ENCODE data around the gene TEK. TPM values are rescaled to one million over a fixed set of nuclear protein-coding genes. Genes with fewer than 3 reads are reported as not detected.

TEK gene
- total and polyA plus RNA-seq, 9 of the 15 experiments (the other 6 are each of a cell fraction or from before 2014, with no cell fraction given): 0.03 to 0.13 (median 0.06) TPM

GRCh38 chr9:27129221-27129620 is 20.2 kb downstream of the TEK start (continued):
- TF ChIP-seq ZNF695 (CRISPR knock-in tag; IDR thresholded peaks at IDR 0.05) (no peak), HDAC3 (IDR thresholded peaks at IDR 0.05; ENCODE audit: borderline replicate concordance, partially characterized antibody) (no peak), TRIM28 (IDR thresholded peaks at IDR 0.05) (no peak), HSF4 (CRISPR knock-in tag; IDR thresholded peaks at IDR 0.05; ENCODE audit: borderline replicate concordance) (no peak), SNAPC5 (CRISPR knock-in tag; IDR thresholded peaks at IDR 0.05) (no peak), NCOA4 (IDR thresholded peaks at IDR 0.05; ENCODE audit: partially characterized antibody) (no peak), ZNF668 (CRISPR knock-in tag; IDR thresholded peaks at IDR 0.05) (no peak), NR0B1 (IDR thresholded peaks at IDR 0.05; ENCODE audit: partially characterized antibody) (no peak)

GRCh38 chr9:27131731-27132130 is 22.7 kb downstream of the TEK start:
- no peak overlapping the region for H3K4me3 ChIP-seq
- CTCF ChIA-PET (ENCODE audit: low intra/inter-chr PET ratio): no interaction called here
- H3K79me2 ChIP-seq (ENCODE audit: control insufficient read depth, insufficient read depth, low read length): no peaks in the 10 kb centered on the region
- no peaks in the 10 kb centered on the region for H3K36me3 ChIP-seq (ENCODE audit: control insufficient read depth, insufficient read depth, low read length)
- H3K9me1 ChIP-seq (ENCODE audit: control insufficient read depth, insufficient read depth, low read length): no peaks in the 10 kb centered on the region
- H3K4me1 ChIP-seq (replicated peaks in 1 of 2; ENCODE audit: control insufficient read depth in 2 of 2, insufficient read depth in 2 of 2, low read length in 2 of 2): no peaks in the 10 kb centered on the region
- DNase-seq (ENCODE audit: extremely low read depth in 1 of 4, low spot score in 3 of 4) (no peak), FAIRE-seq (no peak), ATAC-seq (no peak)
- no peak overlapping the region for H3K27ac ChIP-seq (ENCODE audit: extremely low read depth, low read depth, low read length)
- POLR2A ChIA-PET: no interaction called here
- no peak overlapping the region for H3K4me2 ChIP-seq (ENCODE audit: insufficient read depth, low read length)
- H3K9me3 ChIP-seq (replicated peaks; ENCODE audit: control insufficient read depth, insufficient read depth, low read depth, low read length): no peaks in the 10 kb centered on the region
- H3K9ac ChIP-seq (ENCODE audit: insufficient read depth in 1 of 2, low read depth in 2 of 2, low read length in 2 of 2): no peak overlapping the region
- BruUV-seq (replicated peaks): no TSS peak
- TF ChIP-seq CBX3 (IDR thresholded peaks at IDR 0.05; ENCODE audit: borderline replicate concordance in 1 of 2, low read length in 2 of 2): no peak
- no peak for TF ChIP-seq RBM39 (optimal IDR thresholded peaks at IDR 0.05; ENCODE audit: low read depth, low read length)
- no peak for TF ChIP-seq HMGN3 (IDR thresholded peaks at IDR 0.05; ENCODE audit: borderline replicate concordance, extremely low read depth, insufficient read length, low read depth, low read length)
- TF ChIP-seq HOXB6 (CRISPR knock-in tag; IDR thresholded peaks at IDR 0.05; ENCODE audit: borderline replicate concordance): no peak
- H2AFZ ChIP-seq (ENCODE audit: low read depth, low read length): no peak overlapping the region
- no peaks in the 10 kb centered on the region for H3K27me3 ChIP-seq (ENCODE audit: control insufficient read depth in 2 of 2, insufficient read depth in 2 of 2, low read length in 2 of 2)
- intact Hi-C loops (cut with micrococcal nuclease): no loop called here
- no CpG with 5 or more reads among the region's 4 CpGs for WGBS (ENCODE audit: insufficient coverage, low coverage, missing lambda C conversion rate)
- in situ Hi-C loops (cut with MboI): no loop called here
- no peaks in the 10 kb centered on the region for H4K20me1 ChIP-seq (replicated peaks; ENCODE audit: control insufficient read depth, insufficient read depth, low read length)
